Thyroid gland (tissue), 4 donors: ENCODE data around the gene SHD.

ENCODE experiments used
- POLR2A ChIP-seq, 2 donors: fragments of 450-650 bp; IDR thresholded peaks; one replicate each; pipeline ENCODE4 v1.6.1; 2017; ENCODE audit warnings: antibody characterized with exemption in 2 of 2, mild to moderate bottlenecking in 2 of 2, moderate library complexity in 1 of 2
- TF ChIP-seq, protein P1 (sequence below), 6 experiments: fragments of 200-600 bp in 3 of 6; fragments of 450-650 bp in 3 of 6; sonication (generic) in 3 of 6; IDR thresholded peaks; one replicate each; pipeline ENCODE4 v1.5.1; 2016 to 2019; ENCODE audit warnings: antibody characterized with exemption in 6 of 6, mild to moderate bottlenecking in 2 of 6, inconsistent platforms in 1 of 6, moderate library complexity in 1 of 6

DNA sequence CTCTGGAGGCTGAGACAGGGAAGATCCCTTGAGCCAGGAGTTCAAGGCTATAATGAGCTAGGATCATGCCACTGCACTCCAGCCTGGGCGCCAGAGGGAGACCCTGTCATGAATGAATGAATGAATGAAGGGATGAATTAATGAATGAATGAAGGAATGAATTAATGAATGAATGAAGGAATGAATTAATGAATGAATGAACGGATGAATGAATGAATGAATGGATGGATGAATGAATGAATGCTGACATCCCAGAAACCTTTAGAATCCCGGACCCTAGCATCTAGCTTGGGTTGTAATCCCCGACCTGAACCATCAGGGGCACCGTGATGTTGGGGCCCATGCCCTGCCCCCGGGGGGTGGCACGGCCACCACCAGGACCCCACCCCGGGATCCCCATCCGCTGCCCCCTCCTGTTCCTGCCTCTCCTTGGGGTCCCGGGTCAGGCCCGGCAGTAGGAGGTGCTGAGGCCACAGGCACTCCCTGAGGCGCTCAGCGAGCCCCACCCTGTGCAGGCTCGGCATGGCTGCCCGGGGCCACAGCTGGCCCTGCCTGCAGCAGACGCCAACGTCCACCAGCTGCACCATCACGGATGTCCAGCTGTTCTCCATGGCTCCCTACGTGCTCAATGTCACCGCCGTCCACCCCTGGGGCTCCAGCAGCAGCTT, 46.3 kb upstream of the SHD start:
- TF ChIP-seq, protein P1, sequence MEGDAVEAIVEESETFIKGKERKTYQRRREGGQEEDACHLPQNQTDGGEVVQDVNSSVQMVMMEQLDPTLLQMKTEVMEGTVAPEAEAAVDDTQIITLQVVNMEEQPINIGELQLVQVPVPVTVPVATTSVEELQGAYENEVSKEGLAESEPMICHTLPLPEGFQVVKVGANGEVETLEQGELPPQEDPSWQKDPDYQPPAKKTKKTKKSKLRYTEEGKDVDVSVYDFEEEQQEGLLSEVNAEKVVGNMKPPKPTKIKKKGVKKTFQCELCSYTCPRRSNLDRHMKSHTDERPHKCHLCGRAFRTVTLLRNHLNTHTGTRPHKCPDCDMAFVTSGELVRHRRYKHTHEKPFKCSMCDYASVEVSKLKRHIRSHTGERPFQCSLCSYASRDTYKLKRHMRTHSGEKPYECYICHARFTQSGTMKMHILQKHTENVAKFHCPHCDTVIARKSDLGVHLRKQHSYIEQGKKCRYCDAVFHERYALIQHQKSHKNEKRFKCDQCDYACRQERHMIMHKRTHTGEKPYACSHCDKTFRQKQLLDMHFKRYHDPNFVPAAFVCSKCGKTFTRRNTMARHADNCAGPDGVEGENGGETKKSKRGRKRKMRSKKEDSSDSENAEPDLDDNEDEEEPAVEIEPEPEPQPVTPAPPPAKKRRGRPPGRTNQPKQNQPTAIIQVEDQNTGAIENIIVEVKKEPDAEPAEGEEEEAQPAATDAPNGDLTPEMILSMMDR (IDR thresholded peaks at IDR 0.05) = no peak
- TF ChIP-seq POLR2A (IDR thresholded peaks at IDR 0.05) = no peak
